ENCODE results near the gene ICA1.
"Not testable (repeated sequence)": the region's sequence is repeated elsewhere in the genome, so short reads cannot be mapped to it uniquely, and the experiment has no call there.

Gene ICA1

DNA sequence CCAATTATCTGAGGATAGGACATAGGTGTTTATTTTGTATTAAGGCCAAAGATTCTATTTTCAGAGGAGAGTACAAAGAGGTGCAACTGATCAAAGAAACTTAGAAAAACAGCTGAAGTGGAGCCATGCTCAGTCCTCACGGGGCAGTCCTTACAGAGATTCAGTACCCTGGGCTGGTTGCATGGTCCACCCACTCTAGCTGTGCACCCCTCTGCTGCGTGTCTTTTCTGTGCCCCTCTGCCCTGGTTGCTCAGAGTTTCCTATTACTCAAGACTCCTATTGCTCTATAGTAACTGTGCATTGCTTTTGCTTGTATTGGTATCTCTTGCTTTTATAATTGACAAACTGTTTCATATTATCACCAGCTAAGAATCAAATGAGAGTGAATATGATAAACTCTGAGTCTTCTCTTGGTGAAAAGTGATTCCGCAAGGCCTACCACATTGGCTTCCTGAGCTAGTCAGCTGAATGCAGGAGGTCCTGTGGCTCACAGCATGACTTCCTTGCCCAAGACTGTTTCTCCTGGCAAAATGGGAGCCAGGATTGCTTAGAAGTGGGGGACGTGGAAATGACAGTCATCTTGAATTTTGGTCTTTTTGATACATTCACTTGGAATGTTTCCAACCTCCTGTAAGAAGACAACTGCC is 156.4 kb downstream of the ICA1 start:
- H3K79me2 ChIP-seq (ENCODE audit: insufficient read depth, low read depth): no peaks in the 10 kb centered on the region
- no peaks in the 10 kb centered on the region for H4K20me1 ChIP-seq (ENCODE audit: insufficient read depth)
- H3K4me2 ChIP-seq: no peak overlapping the region
- TF ChIP-seq, protein P1, sequence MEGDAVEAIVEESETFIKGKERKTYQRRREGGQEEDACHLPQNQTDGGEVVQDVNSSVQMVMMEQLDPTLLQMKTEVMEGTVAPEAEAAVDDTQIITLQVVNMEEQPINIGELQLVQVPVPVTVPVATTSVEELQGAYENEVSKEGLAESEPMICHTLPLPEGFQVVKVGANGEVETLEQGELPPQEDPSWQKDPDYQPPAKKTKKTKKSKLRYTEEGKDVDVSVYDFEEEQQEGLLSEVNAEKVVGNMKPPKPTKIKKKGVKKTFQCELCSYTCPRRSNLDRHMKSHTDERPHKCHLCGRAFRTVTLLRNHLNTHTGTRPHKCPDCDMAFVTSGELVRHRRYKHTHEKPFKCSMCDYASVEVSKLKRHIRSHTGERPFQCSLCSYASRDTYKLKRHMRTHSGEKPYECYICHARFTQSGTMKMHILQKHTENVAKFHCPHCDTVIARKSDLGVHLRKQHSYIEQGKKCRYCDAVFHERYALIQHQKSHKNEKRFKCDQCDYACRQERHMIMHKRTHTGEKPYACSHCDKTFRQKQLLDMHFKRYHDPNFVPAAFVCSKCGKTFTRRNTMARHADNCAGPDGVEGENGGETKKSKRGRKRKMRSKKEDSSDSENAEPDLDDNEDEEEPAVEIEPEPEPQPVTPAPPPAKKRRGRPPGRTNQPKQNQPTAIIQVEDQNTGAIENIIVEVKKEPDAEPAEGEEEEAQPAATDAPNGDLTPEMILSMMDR (conservative IDR thresholded peaks at IDR 0.05; ENCODE audit: low read depth, low read length): no peak
- H3K9ac ChIP-seq: no peak overlapping the region
- H3K27ac ChIP-seq: no peak overlapping the region
- no peak overlapping the region for H3K4me3 ChIP-seq (IDR thresholded peaks at IDR 0.05; ENCODE audit: insufficient read depth, low read depth, low read length)
- no peaks in the 10 kb centered on the region for H3K27me3 ChIP-seq (ENCODE audit: insufficient read depth, low read depth)
- no peaks in the 10 kb centered on the region for H3K4me1 ChIP-seq (ENCODE audit: low read depth, poor library complexity, severe bottlenecking)
- no peak overlapping the region for H2AFZ ChIP-seq (ENCODE audit: low read depth)
- no peaks in the 10 kb centered on the region for H3K36me3 ChIP-seq (ENCODE audit: insufficient read depth)

DNA sequence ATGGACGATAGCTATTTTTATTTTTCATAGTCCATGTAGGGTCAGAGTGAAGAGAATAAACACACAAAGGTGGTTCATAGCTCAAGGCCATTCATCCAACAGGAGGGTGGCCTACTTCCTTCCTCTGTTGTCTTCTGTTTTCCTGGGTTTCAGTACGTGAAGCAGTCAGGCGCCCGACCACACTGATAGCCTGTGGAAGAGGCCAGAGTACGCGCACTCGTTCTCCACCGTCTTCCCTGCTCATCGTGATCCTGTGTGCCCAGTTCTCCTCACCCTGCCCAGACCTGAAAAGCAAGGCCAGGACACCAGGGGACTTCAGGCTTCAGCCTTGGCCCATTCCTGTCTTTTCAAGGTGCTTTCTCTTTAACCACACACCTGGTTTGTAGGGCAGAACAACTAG is 158.7 kb downstream of the ICA1 start:
- no peaks in the 10 kb centered on the region for H3K4me1 ChIP-seq (ENCODE audit: low read depth, poor library complexity, severe bottlenecking)
- no peak overlapping the region for H3K4me3 ChIP-seq (IDR thresholded peaks at IDR 0.05; ENCODE audit: insufficient read depth, low read depth, low read length)
- no peaks in the 10 kb centered on the region for H4K20me1 ChIP-seq (ENCODE audit: insufficient read depth)
- no peak overlapping the region for H3K27ac ChIP-seq
- TF ChIP-seq, protein P1 (conservative IDR thresholded peaks at IDR 0.05; ENCODE audit: low read depth, low read length): no peak
- H3K4me2 ChIP-seq: no peak overlapping the region
- no peaks in the 10 kb centered on the region for H3K27me3 ChIP-seq (ENCODE audit: insufficient read depth, low read depth)
- H3K79me2 ChIP-seq (ENCODE audit: insufficient read depth, low read depth): no peaks in the 10 kb centered on the region
- H2AFZ ChIP-seq (ENCODE audit: low read depth): no peak overlapping the region
- no peak overlapping the region for H3K9ac ChIP-seq
- no peaks in the 10 kb centered on the region for H3K36me3 ChIP-seq (ENCODE audit: insufficient read depth)

DNA sequence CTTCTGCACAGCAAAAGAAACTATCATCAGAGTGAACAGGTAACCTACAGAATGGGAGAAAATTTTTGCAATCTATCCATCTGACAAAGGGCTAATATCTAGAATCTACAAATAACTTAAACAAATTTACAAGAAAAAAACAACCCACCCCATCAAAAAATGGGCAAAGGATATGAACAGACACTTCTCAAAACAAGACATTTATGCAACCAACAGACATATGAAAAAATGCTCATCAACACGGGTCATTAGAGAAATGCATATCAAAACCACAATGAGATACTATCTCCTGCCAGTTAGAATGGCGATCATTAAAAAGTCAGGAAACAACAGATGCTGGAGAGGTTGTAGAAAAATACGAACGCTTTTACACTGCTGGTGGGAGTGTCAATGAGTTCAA is 160.7 kb downstream of the ICA1 start:
- not testable (repeated sequence) for H3K27ac ChIP-seq

DNA sequence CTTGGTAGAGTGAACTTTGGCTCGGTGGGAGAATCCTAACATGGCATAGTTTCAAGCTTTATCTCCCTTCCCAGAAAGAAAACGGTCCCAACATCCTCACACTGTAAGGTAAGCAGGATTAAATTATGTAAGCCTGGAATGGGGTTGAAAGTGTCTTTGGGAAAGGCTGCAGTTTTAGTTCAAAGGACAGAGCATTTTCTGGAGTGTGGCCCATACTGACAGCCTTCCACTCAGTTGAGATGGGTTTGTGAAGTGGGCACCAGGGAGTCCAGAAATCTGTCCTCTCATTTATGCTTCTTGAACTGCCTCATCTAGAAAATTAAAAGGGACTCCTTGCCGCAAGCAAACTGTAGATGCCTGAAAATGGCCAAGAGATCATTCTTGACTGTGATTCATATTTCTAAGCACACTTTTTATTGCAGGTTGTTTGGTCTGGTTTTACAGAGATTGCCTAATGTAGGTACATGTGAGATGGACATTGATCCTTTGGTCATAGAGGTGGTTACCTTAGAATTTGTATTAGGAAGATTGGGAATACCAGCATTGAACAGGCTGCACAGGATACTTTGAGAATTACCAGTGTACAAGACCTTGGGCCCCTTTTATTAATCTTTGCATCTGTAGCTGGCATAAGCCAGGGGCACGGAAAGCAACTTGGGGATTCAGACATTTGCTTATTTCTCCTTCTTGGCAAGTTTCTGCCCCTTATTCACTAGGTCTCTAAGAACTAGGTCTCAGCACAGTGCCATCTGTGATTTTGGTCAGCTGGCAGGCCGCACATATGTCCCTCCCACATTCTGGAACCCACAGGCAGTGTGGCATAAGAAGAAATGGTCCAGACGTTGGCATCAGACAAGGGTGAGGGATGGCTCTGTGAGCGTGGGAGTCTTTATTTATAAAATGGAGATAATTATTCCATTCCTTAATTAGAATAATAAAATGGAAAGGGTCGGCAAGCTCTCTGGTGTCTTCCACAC is 167.5 kb downstream of the ICA1 start:
- Histone ChIP-seq H3K4me3 (IDR thresholded peaks at IDR 0.05; ENCODE audit: insufficient read depth, low read depth, low read length) (no peak overlapping the region), H3K36me3 (ENCODE audit: insufficient read depth) (no peaks in the 10 kb centered on the region; the same call in 1 of the 2 replicates), H3K27ac (no peak overlapping the region), H3K4me1 (ENCODE audit: low read depth, poor library complexity, severe bottlenecking) (no peaks in the 10 kb centered on the region), H3K27me3 (ENCODE audit: insufficient read depth, low read depth) (no peaks in the 10 kb centered on the region), H3K79me2 (ENCODE audit: insufficient read depth, low read depth) (no peaks in the 10 kb centered on the region), H3K4me2 (no peak overlapping the region), H4K20me1 (ENCODE audit: insufficient read depth) (no peaks in the 10 kb centered on the region), H3K9ac (no peak overlapping the region), H2AFZ (ENCODE audit: low read depth) (no peak overlapping the region)
- TF ChIP-seq, protein P1 (conservative IDR thresholded peaks at IDR 0.05; ENCODE audit: low read depth, low read length): no peak

More for the DNA sequence above, 160.7 kb downstream of the ICA1 start:
- H3K36me3 ChIP-seq (ENCODE audit: insufficient read depth); H2AFZ ChIP-seq (ENCODE audit: low read depth); H3K4me3 ChIP-seq (IDR thresholded peaks at IDR 0.05; ENCODE audit: insufficient read depth, low read depth, low read length); H3K79me2 ChIP-seq (ENCODE audit: insufficient read depth, low read depth); H3K4me1 ChIP-seq (ENCODE audit: low read depth, poor library complexity, severe bottlenecking); H3K27me3 ChIP-seq (ENCODE audit: insufficient read depth, low read depth); H3K4me2 ChIP-seq; H4K20me1 ChIP-seq (ENCODE audit: insufficient read depth); H3K9ac ChIP-seq: not testable (repeated sequence)
